Measurements from ENCODE around the gene HOGA1. TPM values are rescaled to one million over a fixed set of nuclear protein-coding genes. Genes with fewer than 3 reads are reported as not detected.
"Not testable (repeated sequence)": the region's sequence is repeated elsewhere in the genome, so short reads cannot be mapped to it uniquely, and the experiment has no call there.

HOGA1 gene
- total RNA-seq, 1 donor = not detected

- no peaks in the 10 kb centered on the region for H3K27me3 ChIP-seq (ENCODE audit: insufficient read depth, low read length)
- no peak overlapping the region for H3K4me3 ChIP-seq (ENCODE audit: low read length)
- no peaks in the 10 kb centered on the region for H3K9me3 ChIP-seq (ENCODE audit: low read depth, low read length)
- no peaks in the 10 kb centered on the region for H3K4me1 ChIP-seq (ENCODE audit: insufficient read depth, low read length)
Measured at GRCh38 chr10:97570146-97570788, 13.9 kb upstream of the HOGA1 start.

GRCh38 chr10:97570789-97571471 is 13.3 kb upstream of the HOGA1 start:
- no peaks in the 10 kb centered on the region for H3K27me3 ChIP-seq (ENCODE audit: insufficient read depth, low read length)
- no peak overlapping the region for H3K4me3 ChIP-seq (ENCODE audit: low read length)
- H3K4me1 ChIP-seq (ENCODE audit: insufficient read depth, low read length) = no peaks in the 10 kb centered on the region
- H3K9me3 ChIP-seq (ENCODE audit: low read depth, low read length) = no peaks in the 10 kb centered on the region

- H3K9me3 ChIP-seq (ENCODE audit: low read depth, low read length) = no peaks in the 10 kb centered on the region
- no peak overlapping the region for H3K4me3 ChIP-seq (ENCODE audit: low read length)
- no peaks in the 10 kb centered on the region for H3K4me1 ChIP-seq (ENCODE audit: insufficient read depth, low read length)
- no peaks in the 10 kb centered on the region for H3K27me3 ChIP-seq (ENCODE audit: insufficient read depth, low read length)
Measured at GRCh38 chr10:97571622-97572021, 12.6 kb upstream of the HOGA1 start.

- H3K27me3 ChIP-seq (ENCODE audit: insufficient read depth, low read length) = no peaks in the 10 kb centered on the region
- H3K4me3 ChIP-seq (ENCODE audit: low read length) = no peak within 1 kb of the TSS
- no peaks in the 10 kb centered on the region for H3K9me3 ChIP-seq (ENCODE audit: low read depth, low read length)
- H3K4me1 ChIP-seq (ENCODE audit: insufficient read depth, low read length) = no peaks in the 10 kb centered on the region
Measured at GRCh38 chr10:97572214-97572989, 11.8 kb upstream of the HOGA1 start, which contains the start of gene ANKRD2. Gene ANKRD2, plus strand, starts transcription at chr10:97572779. Its CDS starts 10 bp downstream, at chr10:97572789.

GRCh38 chr10:97573021-97573420 is 11.2 kb upstream of the HOGA1 start:
- no peaks in the 10 kb centered on the region for H3K27me3 ChIP-seq (ENCODE audit: insufficient read depth, low read length)
- H3K9me3 ChIP-seq (ENCODE audit: low read depth, low read length) = no peaks in the 10 kb centered on the region
- no peak overlapping the region for H3K4me3 ChIP-seq (ENCODE audit: low read length)
- H3K4me1 ChIP-seq (ENCODE audit: insufficient read depth, low read length) = no peaks in the 10 kb centered on the region

- Histone ChIP-seq H3K9me3 (ENCODE audit: low read depth, low read length) (no peaks in the 10 kb centered on the region), H3K4me3 (ENCODE audit: low read length) (no peak overlapping the region), H3K27me3 (ENCODE audit: insufficient read depth, low read length) (no peaks in the 10 kb centered on the region), H3K4me1 (ENCODE audit: insufficient read depth, low read length) (no peaks in the 10 kb centered on the region)
Measured at GRCh38 chr10:97573672-97574071, 10.5 kb upstream of the HOGA1 start.

- no peak overlapping the region for H3K4me3 ChIP-seq (ENCODE audit: low read length)
- no peaks in the 10 kb centered on the region for H3K9me3 ChIP-seq (ENCODE audit: low read depth, low read length)
- no peaks in the 10 kb centered on the region for H3K27me3 ChIP-seq (ENCODE audit: insufficient read depth, low read length)
- H3K4me1 ChIP-seq (ENCODE audit: insufficient read depth, low read length) = no peaks in the 10 kb centered on the region
Measured at GRCh38 chr10:97574374-97575126, 9.6 kb upstream of the HOGA1 start.

- Histone ChIP-seq H3K4me1 (ENCODE audit: insufficient read depth, low read length) (no peaks in the 10 kb centered on the region), H3K4me3 (ENCODE audit: low read length) (no peak overlapping the region), H3K9me3 (ENCODE audit: low read depth, low read length) (no peaks in the 10 kb centered on the region), H3K27me3 (ENCODE audit: insufficient read depth, low read length) (no peaks in the 10 kb centered on the region)
Measured at GRCh38 chr10:97575127-97575668, 9.0 kb upstream of the HOGA1 start.

- not testable (repeated sequence) for H3K4me1 ChIP-seq (ENCODE audit: insufficient read depth, low read length); H3K27me3 ChIP-seq (ENCODE audit: insufficient read depth, low read length); H3K4me3 ChIP-seq (ENCODE audit: low read length); H3K9me3 ChIP-seq (ENCODE audit: low read depth, low read length)
Measured at GRCh38 chr10:97576487-97576886, 7.7 kb upstream of the HOGA1 start.

- H3K9me3 ChIP-seq (ENCODE audit: low read depth, low read length) = no peaks in the 10 kb centered on the region
- no peaks in the 10 kb centered on the region for H3K27me3 ChIP-seq (ENCODE audit: insufficient read depth, low read length)
- no peak overlapping the region for H3K4me3 ChIP-seq (ENCODE audit: low read length)
- H3K4me1 ChIP-seq (ENCODE audit: insufficient read depth, low read length) = no peaks in the 10 kb centered on the region
Measured at GRCh38 chr10:97577701-97578100, 6.5 kb upstream of the HOGA1 start.

- Histone ChIP-seq H3K27me3 (ENCODE audit: insufficient read depth, low read length) (no peaks in the 10 kb centered on the region), H3K4me1 (ENCODE audit: insufficient read depth, low read length) (no peaks in the 10 kb centered on the region), H3K4me3 (ENCODE audit: low read length) (no peak overlapping the region), H3K9me3 (ENCODE audit: low read depth, low read length) (no peaks in the 10 kb centered on the region)
Measured at GRCh38 chr10:97578171-97578844, 5.9 kb upstream of the HOGA1 start.

- no peaks in the 10 kb centered on the region for H3K27me3 ChIP-seq (ENCODE audit: insufficient read depth, low read length)
- H3K4me3 ChIP-seq (ENCODE audit: low read length) = no peak overlapping the region
- H3K4me1 ChIP-seq (ENCODE audit: insufficient read depth, low read length) = no peaks in the 10 kb centered on the region
Measured at GRCh38 chr10:97580421-97581367, 3.5 kb upstream of the HOGA1 start.

GRCh38 chr10:97582169-97582568 is 2.0 kb upstream of the HOGA1 start:
- no peaks in the 10 kb centered on the region for H3K27me3 ChIP-seq (ENCODE audit: insufficient read depth, low read length)
- no peaks in the 10 kb centered on the region for H3K4me1 ChIP-seq (ENCODE audit: insufficient read depth, low read length)
- no peak overlapping the region for H3K4me3 ChIP-seq (ENCODE audit: low read length)
- no peaks in the 10 kb centered on the region for H3K9me3 ChIP-seq (ENCODE audit: low read depth, low read length)

More at GRCh38 chr10:97580421-97581367, 3.5 kb upstream of the HOGA1 start:
- no peaks in the 10 kb centered on the region for H3K9me3 ChIP-seq (ENCODE audit: low read depth, low read length)

Data from mononuclear cell (primary cell).